IMR-90 (cell line): Measurements from ENCODE around the gene SPRED2. TPM values are rescaled to one million over a fixed set of nuclear protein-coding genes. Genes with fewer than 3 reads are reported as not detected.

ENCODE experiments used
- ATAC-seq: fragments of 200-7000 bp; cut with Tn5 transposase; 2 replicates; pipeline ENCODE4 v1.9.1; 2020; ENCODE audit warnings: low read depth, mild to moderate bottlenecking, moderate library complexity
- BruUV-seq: library from RNA; stranded (reverse); fragments of 400-500 nt; replicated peaks from 2 replicates; lab custom pipeline; 2021; lab: Mats Ljungman, UMichigan
- CTCF ChIA-PET: fragments of 300-600 bp; formaldehyde crosslinking; extraction: SDS; loops from one replicate; lab custom pipeline; 2021; ENCODE audit warnings: antibody characterized with exemption; lab: Yijun Ruan, JAX
- POLR2A ChIA-PET: fragments of 300-600 bp; sonication (Branson Sonifier 250); formaldehyde crosslinking; loops from one replicate; lab custom pipeline; 2022; ENCODE audit warnings: antibody characterized with exemption; ENCODE audit not compliant: unreplicated experiment; lab: Charles Lee
- DNase-seq: peaks from one replicate; pipeline ENCODE4 v3.0.0; 2013
- H2AFZ ChIP-seq: replicated peaks from 2 replicates; pipeline ENCODE3; 2013; ENCODE audit warnings: low read length, mild to moderate bottlenecking; ENCODE audit not compliant: poor library complexity
- H2AK5ac ChIP-seq: 2 replicates; pipeline ENCODE4 v1.6.1; 2013; ENCODE audit warnings: low read depth, low read length, inconsistent platforms
- H2AK9ac ChIP-seq: replicated peaks from 2 replicates; pipeline ENCODE3; 2013; ENCODE audit warnings: mild to moderate bottlenecking, low read depth, low read length, moderate library complexity; ENCODE audit not compliant: poor library complexity
- H2BK120ac ChIP-seq: 2 replicates; pipeline ENCODE4 v1.6.1; 2013; ENCODE audit warnings: low read depth, low read length, inconsistent platforms
- H2BK15ac ChIP-seq: 3 replicates; pipeline ENCODE4 v1.6.1; 2013; ENCODE audit warnings: low read depth, low read length, inconsistent platforms
- H2BK20ac ChIP-seq: 2 replicates; pipeline ENCODE4 v1.6.1; 2013; ENCODE audit warnings: low read depth, mild to moderate bottlenecking, inconsistent platforms, low read length, moderate library complexity
- H2BK5ac ChIP-seq: 2 replicates; pipeline ENCODE4 v1.6.1; 2013; ENCODE audit warnings: mild to moderate bottlenecking, low read depth, low read length, inconsistent platforms; ENCODE audit not compliant: poor library complexity, severe bottlenecking
- H3K14ac ChIP-seq: replicated peaks from 2 replicates; pipeline ENCODE4 v1.6.1; 2013; ENCODE audit warnings: low read depth, low read length, inconsistent platforms
- H3K18ac ChIP-seq: 2 replicates; pipeline ENCODE4 v1.6.1; 2013; ENCODE audit warnings: low read depth, low read length, control low read depth
- H3K23ac ChIP-seq: 2 replicates; pipeline ENCODE4 v1.6.1; 2013; ENCODE audit warnings: low read depth, low read length, inconsistent platforms
- H3K27ac ChIP-seq: 2 replicates; pipeline ENCODE4 v1.5.1; 2013; ENCODE audit warnings: mild to moderate bottlenecking, control low read depth, low read length; ENCODE audit not compliant: insufficient read depth
- H3K27me3 ChIP-seq: 2 replicates; pipeline ENCODE4 v1.6.1; 2013; ENCODE audit warnings: low read length; ENCODE audit not compliant: control insufficient read depth, insufficient read depth
- H3K36me3 ChIP-seq: 2 replicates; pipeline ENCODE4 v1.6.1; 2013; ENCODE audit warnings: low read length, mixed read lengths; ENCODE audit not compliant: control insufficient read depth, insufficient read depth
- H3K4ac ChIP-seq: 2 replicates; pipeline ENCODE4 v1.6.1; 2013; ENCODE audit warnings: low read depth, low read length, inconsistent platforms
- H3K4me1 ChIP-seq: 2 replicates; pipeline ENCODE4 v1.6.1; 2013; ENCODE audit warnings: low read length, mixed read lengths; ENCODE audit not compliant: control insufficient read depth, insufficient read depth
- H3K4me2 ChIP-seq: 2 replicates; pipeline ENCODE4 v1.6.1; 2013; ENCODE audit warnings: low read depth, mild to moderate bottlenecking, control low read depth, low read length, moderate library complexity
- H3K4me3 ChIP-seq: 2 replicates; pipeline ENCODE4 v1.5.1; 2013; ENCODE audit warnings: low read depth, mild to moderate bottlenecking, control low read depth, low read length, moderate library complexity; ENCODE audit not compliant: insufficient read depth
- H3K56ac ChIP-seq: 2 replicates; pipeline ENCODE4 v1.6.1; 2013; ENCODE audit warnings: low read length, inconsistent platforms; ENCODE audit not compliant: insufficient read depth; ENCODE audit errors: extremely low read depth
- H3K79me1 ChIP-seq, 2 experiments: 2 replicates each; pipeline ENCODE4 v1.6.1; 2013; ENCODE audit warnings: low read length in 2 of 2, inconsistent platforms in 1 of 2, low read depth in 1 of 2
- H3K9ac ChIP-seq: 2 replicates; pipeline ENCODE4 v1.6.1; 2013; ENCODE audit warnings: low read depth, low read length, control low read depth
- H3K9me1 ChIP-seq: 2 replicates; pipeline ENCODE4 v1.6.1; 2013; ENCODE audit warnings: low read length, inconsistent platforms; ENCODE audit not compliant: insufficient read depth
- H3K9me3 ChIP-seq: 2 replicates; pipeline ENCODE4 v1.6.1; 2013; ENCODE audit warnings: low read length; ENCODE audit not compliant: control insufficient read depth, insufficient read depth
- H4K20me1 ChIP-seq: 2 replicates; pipeline ENCODE4 v1.6.1; 2013; ENCODE audit warnings: low read length, inconsistent platforms; ENCODE audit not compliant: insufficient read depth
- H4K5ac ChIP-seq: 2 replicates; pipeline ENCODE4 v1.6.1; 2013; ENCODE audit warnings: mild to moderate bottlenecking, low read depth, low read length, control low read depth
- H4K8ac ChIP-seq, 2 experiments: 2 replicates each; pipeline ENCODE4 v1.6.1; 2013; ENCODE audit warnings: low read depth in 2 of 2, low read length in 2 of 2, control low read depth in 1 of 2, inconsistent platforms in 1 of 2
- H4K91ac ChIP-seq: 2 replicates; pipeline ENCODE4 v1.6.1; 2013; ENCODE audit warnings: low read depth, low read length, inconsistent platforms; ENCODE audit not compliant: insufficient read depth
- CEBPB ChIP-seq: IDR thresholded peaks from 2 replicates; pipeline ENCODE4 v1.6.1; 2012; ENCODE audit warnings: low read depth, low read length, improper control_type of control experiment
- FOS ChIP-seq: fragments of 150-350 bp; IDR thresholded peaks from 2 replicates; pipeline ENCODE4 v1.6.1; 2016; ENCODE audit warnings: low read depth, low read length
- RCOR1 ChIP-seq: IDR thresholded peaks from 2 replicates; pipeline ENCODE4 v1.6.1; 2012; ENCODE audit warnings: mild to moderate bottlenecking, low read length, improper control_type of control experiment; ENCODE audit not compliant: insufficient replicate concordance
- RFX5 ChIP-seq: IDR thresholded peaks from 2 replicates; pipeline ENCODE4 v1.8.0; 2012; ENCODE audit warnings: low read depth, mild to moderate bottlenecking, low read length, moderate library complexity
- SMC3 ChIP-seq: fragments of 150-350 bp; IDR thresholded peaks from 2 replicates; pipeline ENCODE4 v1.6.1; 2016; ENCODE audit warnings: low read depth, mild to moderate bottlenecking, antibody characterized with exemption, low read length, moderate library complexity
- WGBS, 2 experiments: methylation state at CpG; one replicate each; pipeline versions ENCODE4 v1.1.5 to v1.1.7; 2013; ENCODE audit warnings: missing lambda C conversion rate in 2 of 2; ENCODE audit not compliant: insufficient read length in 1 of 2; ENCODE audit errors: extremely low coverage in 2 of 2; 5-methylcytosine and 5-hydroxymethylcytosine counted together
- dilution Hi-C: fragments of 300-500 bp; cut with HindIII; formaldehyde crosslinking; loops from one replicate; pipeline ENCODE4 v1.14.3; 2018; ENCODE audit warnings: low sequenced_read_pairs; ENCODE audit not compliant: unreplicated experiment
- in situ Hi-C: fragments of 300-500 bp; cut with MboI; formaldehyde crosslinking; loops from 3 replicates; pipeline ENCODE4 v1.14.3; 2019; ENCODE audit warnings: low sequenced_read_pairs, inconsistent platforms, mixed read lengths
- intact Hi-C: fragments of 100-400 bp; cut with micrococcal nuclease; formaldehyde crosslinking; loops from 2 replicates; pipeline ENCODE4 v1.10.0; 2022
- polyA plus RNA-seq, 3 experiments: library from polyadenylated mRNA; depleted of rRNA; stranded (reverse); fragments of >200 nt; gene quantifications; 2 replicates each; pipeline ENCODE4 v1.2.3, GENCODE V29; 2012; ENCODE audit warnings: low replicate concordance in 1 of 3
- total RNA-seq: library from RNA; depleted of rRNA; stranded (reverse); fragments of >200 nt; gene quantifications from 2 replicates; pipeline ENCODE4 v1.2.3, GENCODE V29; 2012
- TF ChIP-seq, protein P1 (sequence below): fragments of 150-350 bp; IDR thresholded peaks from 2 replicates; pipeline ENCODE4 v1.6.1; 2016; ENCODE audit warnings: low read depth, mild to moderate bottlenecking, low read length, moderate library complexity, borderline replicate concordance

Gene SPRED2
- total and polyA plus RNA-seq, 2 of the 4 experiments (the other 2 are of a cell fraction): 4.8 to 18.7 TPM

DNA sequence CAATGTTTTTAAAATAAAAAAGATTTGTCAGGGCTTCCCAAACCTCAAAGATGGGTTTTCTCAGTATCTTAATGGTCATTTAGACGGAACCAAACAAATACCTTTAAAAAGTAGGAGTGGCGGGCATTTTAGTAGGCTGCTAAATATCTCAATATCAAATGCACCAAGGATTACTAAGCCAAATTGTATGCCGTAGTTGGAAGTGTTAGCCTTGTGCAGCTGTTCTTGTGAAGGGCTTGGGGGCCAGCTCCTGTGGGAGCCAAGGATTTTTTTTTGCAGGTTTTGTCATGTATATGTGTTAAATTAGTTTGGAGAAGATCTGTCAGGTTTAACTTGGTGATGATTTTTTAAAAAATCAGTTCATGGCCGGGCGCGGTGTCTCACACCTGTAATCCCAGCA, 152.6 kb downstream of the SPRED2 start:
- Histone ChIP-seq H2BK5ac (no peak overlapping the region), H3K18ac (no peak overlapping the region), H3K9me3 (no peaks in the 10 kb centered on the region), H3K4me1 (peaks cover 7% of the 10 kb centered on the region), H3K27ac (no peak overlapping the region), H3K4me2 (no peak overlapping the region), H3K4me3 (no peak overlapping the region), H2BK120ac (no peak overlapping the region), H3K23ac (no peak overlapping the region), H3K27me3 (no peaks in the 10 kb centered on the region), H2AK5ac (no peak overlapping the region), H3K36me3 (no peaks in the 10 kb centered on the region; the same call in 1 of the 2 replicates), H3K4ac (no peak overlapping the region), H3K14ac (no peak overlapping the region), H4K8ac (no peak overlapping the region), H2BK20ac (no peak overlapping the region), H3K9me1 (peaks cover 16% of the 10 kb centered on the region; the same call in 1 of the 2 replicates), H2AK9ac (no peak overlapping the region), H3K79me1 (no peaks in the 10 kb centered on the region), H2AFZ (no peak overlapping the region), H4K5ac (no peak overlapping the region), H3K56ac (no peak overlapping the region), H3K9ac (no peak overlapping the region), H2BK15ac (no peak overlapping the region), H4K91ac (no peak overlapping the region), H4K20me1 (peaks cover 4% of the 10 kb centered on the region; the same call in 1 of the 2 replicates)
- 94% methylated on average over 3 of the region's 6 CpGs; no CpG with 5 or more reads in 1 of the 2 experiments for WGBS, 2 experiments
- dilution Hi-C loops: no loop called here
- intact Hi-C loops: loop anchor here (5.0 kb wide), 1 partner anchor 88 kb away; no protein-coding TSS in a partner anchor
- DNase-seq (no peak), ATAC-seq (no peak)
- ChIA-PET POLR2A (no interaction called here), CTCF (interaction anchor here (0.7 kb wide), 1 partner anchor 48 kb away, joined by 4 read pairs; no protein-coding TSS in a partner anchor)
- no TSS peak for BruUV-seq
- TF ChIP-seq FOS (no peak), RCOR1 (no peak), RFX5 (no peak), SMC3 (no peak), CEBPB (no peak)
- TF ChIP-seq, protein P1, sequence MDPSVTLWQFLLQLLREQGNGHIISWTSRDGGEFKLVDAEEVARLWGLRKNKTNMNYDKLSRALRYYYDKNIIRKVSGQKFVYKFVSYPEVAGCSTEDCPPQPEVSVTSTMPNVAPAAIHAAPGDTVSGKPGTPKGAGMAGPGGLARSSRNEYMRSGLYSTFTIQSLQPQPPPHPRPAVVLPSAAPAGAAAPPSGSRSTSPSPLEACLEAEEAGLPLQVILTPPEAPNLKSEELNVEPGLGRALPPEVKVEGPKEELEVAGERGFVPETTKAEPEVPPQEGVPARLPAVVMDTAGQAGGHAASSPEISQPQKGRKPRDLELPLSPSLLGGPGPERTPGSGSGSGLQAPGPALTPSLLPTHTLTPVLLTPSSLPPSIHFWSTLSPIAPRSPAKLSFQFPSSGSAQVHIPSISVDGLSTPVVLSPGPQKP: no peak
- in situ Hi-C loops: no loop called here
